AG04450 (cell line): ENCODE results near the gene COL21A1. TPM values are rescaled to one million over a fixed set of nuclear protein-coding genes. Genes with fewer than 3 reads are reported as not detected.

Source experiments
- CTCF ChIA-PET: fragments of 300-600, 350-600 bp; formaldehyde crosslinking; extraction: SDS; loops from one replicate; lab custom pipeline; 2022; ENCODE audit warnings: antibody characterized with exemption, inconsistent platforms; lab: Charles Lee
- POLR2A ChIA-PET: fragments of 350-600 bp; formaldehyde crosslinking; extraction: SDS; loops from one replicate; lab custom pipeline; 2021; ENCODE audit warnings: antibody characterized with exemption, inconsistent platforms; lab: Yijun Ruan, JAX
- DNase-seq: peaks from one replicate; pipeline ENCODE4 v3.0.0-alpha.2; 2011; ENCODE audit warnings: low read depth, low spot score
- H3K27ac ChIP-seq: one replicate; pipeline ENCODE4 v1.5.1; 2012; ENCODE audit warnings: low read depth, low read length, control low read depth
- H3K27me3 ChIP-seq: one replicate; pipeline ENCODE4 v1.6.0; 2012; ENCODE audit warnings: low read length; ENCODE audit not compliant: control insufficient read depth, insufficient read depth
- H3K4me3 ChIP-seq: 2 replicates; pipeline ENCODE4 v1.5.1; 2011; ENCODE audit warnings: mild to moderate bottlenecking, low read depth, low read length, control low read depth
- H3K9me3 ChIP-seq: 2 replicates; pipeline ENCODE4 v1.5.1; 2012; ENCODE audit warnings: low read length; ENCODE audit not compliant: control insufficient read depth, insufficient read depth
- CTCF ChIP-seq: IDR thresholded peaks from 2 replicates; pipeline ENCODE4 v1.5.1; 2011; ENCODE audit warnings: low read depth, low read length, control low read depth, inconsistent platforms
- polyA plus RNA-seq: library from polyadenylated mRNA; depleted of rRNA; stranded (reverse); fragments of >200 nt; gene quantifications from 2 replicates; pipeline ENCODE4 v1.2.3, GENCODE V29; 2011

COL21A1 gene
- polyA plus RNA-seq, 1 experiment: 0.40 TPM

- no peak for TF ChIP-seq CTCF
- Histone ChIP-seq H3K27me3 (no peaks in the 10 kb centered on the region), H3K27ac (no peak overlapping the region), H3K9me3 (no peaks in the 10 kb centered on the region), H3K4me3 (no peak overlapping the region)
- ChIA-PET CTCF (interaction anchor here (1.0 kb wide), 1 partner anchor 254 kb away, joined by 3 read pairs; no protein-coding TSS in a partner anchor), POLR2A (no interaction called here)
- no peak for DNase-seq
These were observed 209.8 kb downstream of the COL21A1 start for GRCh38 chr6:56037601-56038000.

GRCh38 chr6:56036916-56037600 is 210.3 kb downstream of the COL21A1 start:
- Histone ChIP-seq H3K27me3 (no peaks in the 10 kb centered on the region), H3K9me3 (no peaks in the 10 kb centered on the region), H3K27ac (no peak overlapping the region), H3K4me3 (no peak overlapping the region)
- ChIA-PET CTCF (interaction anchor here (1.0 kb wide), 1 partner anchor 254 kb away, joined by 3 read pairs; no protein-coding TSS in a partner anchor), POLR2A (no interaction called here)
- DNase-seq: no peak
- TF ChIP-seq CTCF: no peak

- no peak overlapping the region for H3K4me3 ChIP-seq
- CTCF ChIA-PET: interaction anchor here (1.6 kb wide), 1 partner anchor 259 kb away, joined by 5 read pairs; no protein-coding TSS in a partner anchor
- no peaks in the 10 kb centered on the region for H3K27me3 ChIP-seq
- no peak for TF ChIP-seq CTCF
- no peaks in the 10 kb centered on the region for H3K9me3 ChIP-seq
- H3K27ac ChIP-seq: no peak overlapping the region
- DNase-seq: no peak
- POLR2A ChIA-PET: no interaction called here
These were observed 214.0 kb downstream of the COL21A1 start for GRCh38 chr6:56033401-56033800.

GRCh38 chr6:56032715-56033260 is 214.6 kb downstream of the COL21A1 start:
- ChIA-PET CTCF (interaction anchor here (1.6 kb wide), 1 partner anchor 260 kb away, joined by 5 read pairs; no protein-coding TSS in a partner anchor), POLR2A (no interaction called here)
- no peak for TF ChIP-seq CTCF
- H3K4me3 ChIP-seq: no peak overlapping the region
- H3K9me3 ChIP-seq: no peaks in the 10 kb centered on the region
- H3K27ac ChIP-seq: no peak overlapping the region
- H3K27me3 ChIP-seq: no peaks in the 10 kb centered on the region
- no peak for DNase-seq

GRCh38 chr6:56027865-56028264 is 219.5 kb downstream of the COL21A1 start:
- POLR2A ChIA-PET: no interaction called here
- no peak for DNase-seq
- no peak for TF ChIP-seq CTCF
- Histone ChIP-seq H3K27ac (no peak overlapping the region), H3K27me3 (no peaks in the 10 kb centered on the region), H3K9me3 (no peaks in the 10 kb centered on the region), H3K4me3 (no peak overlapping the region)
- CTCF ChIA-PET: no interaction called here
